Cardiac muscle cell (in vitro differentiated cells and primary cell): ENCODE measurements around the gene SCIMP. TPM values are rescaled to one million over a fixed set of nuclear protein-coding genes. Genes with fewer than 3 reads are reported as not detected.
"Not testable (repeated sequence)": the region's sequence is repeated elsewhere in the genome, so short reads cannot be mapped to it uniquely, and the experiment has no call there.

Experiments used
- DNase-seq, 2 donors: peaks; one replicate each; pipeline versions ENCODE4 v3.0.0 to v3.0.0-alpha.2; 2010 to 2017; ENCODE audit warnings: low read depth in 1 of 2, low spot score in 1 of 2
- H3K27ac ChIP-seq: fragments of 200-600 bp; sonication (generic); 2 replicates; pipeline ENCODE4 v1.5.1; 2016
- H3K27me3 ChIP-seq: fragments of 200-600 bp; sonication (generic); 2 replicates; pipeline ENCODE4 v1.6.0; 2016; ENCODE audit warnings: control low read depth
- H3K36me3 ChIP-seq: fragments of 200-600 bp; sonication (generic); 2 replicates; pipeline ENCODE4 v1.5.1; 2016; ENCODE audit warnings: control low read depth
- H3K4me1 ChIP-seq: fragments of 200-600 bp; sonication (generic); 2 replicates; pipeline ENCODE4 v1.8.1; 2017; ENCODE audit warnings: low read depth, mild to moderate bottlenecking, mixed run types
- H3K4me3 ChIP-seq: fragments of 200-600 bp; sonication (generic); 2 replicates; pipeline ENCODE4 v1.5.1; 2016; ENCODE audit warnings: mild to moderate bottlenecking
- H3K9me3 ChIP-seq: fragments of 200-600 bp; sonication (generic); 2 replicates; pipeline ENCODE4 v1.5.1; 2017; ENCODE audit warnings: low read depth, mild to moderate bottlenecking, control low read depth
- CTCF ChIP-seq: IDR thresholded peaks from 2 replicates; pipeline ENCODE4 v1.5.1; 2012; ENCODE audit warnings: low read depth, mild to moderate bottlenecking, low read length
- polyA plus RNA-seq: library from polyadenylated mRNA; unstranded; fragments of >200 nt; fragmentation: Nextera tagmentation; extraction: Ambion mirVana; gene quantifications from 2 replicates; pipeline ENCODE4 v1.2.1, GENCODE V29; 2016
- total RNA-seq: library from RNA; depleted of rRNA; stranded (reverse); fragments of >200 nt; gene quantifications from 2 replicates; pipeline ENCODE4 v1.2.3, GENCODE V29; 2016

SCIMP gene
- total and polyA plus RNA-seq, 2 experiments from 2014 or later = 0.72 TPM; not detected in 1

- no peaks in the 10 kb centered on the region for H3K27me3 ChIP-seq
- TF ChIP-seq CTCF = no peak
- H3K4me3 ChIP-seq = no peak overlapping the region
- no peaks in the 10 kb centered on the region for H3K9me3 ChIP-seq
- DNase-seq = no peak
- H3K4me1 ChIP-seq = no peaks in the 10 kb centered on the region
- H3K27ac ChIP-seq = no peak overlapping the region
- peaks cover 10% of the 10 kb centered on the region for H3K36me3 ChIP-seq
Measured at GRCh38 chr17:5219536-5219935, 15.1 kb downstream of the SCIMP start.

- not testable (repeated sequence) for H3K36me3 ChIP-seq, H3K4me1 ChIP-seq, H3K4me3 ChIP-seq, H3K27ac ChIP-seq, H3K27me3 ChIP-seq, DNase-seq, H3K9me3 ChIP-seq
Measured at GRCh38 chr17:5217562-5217961, 17.1 kb downstream of the SCIMP start.

GRCh38 chr17:5211458-5211857 lies 23.2 kb downstream of the SCIMP start:
- H3K4me3 ChIP-seq = no peak overlapping the region

GRCh38 chr17:5210614-5211252 lies 23.9 kb downstream of the SCIMP start:
- H3K4me3 ChIP-seq = no peak overlapping the region
- H3K27me3 ChIP-seq = no peaks in the 10 kb centered on the region
- no peak overlapping the region for H3K27ac ChIP-seq
- H3K9me3 ChIP-seq = no peaks in the 10 kb centered on the region
- no peaks in the 10 kb centered on the region for H3K4me1 ChIP-seq
- DNase-seq = no peak
- TF ChIP-seq CTCF = no peak
- peaks cover 7% of the 10 kb centered on the region for H3K36me3 ChIP-seq

More at GRCh38 chr17:5211458-5211857, 23.2 kb downstream of the SCIMP start:
- H3K9me3 ChIP-seq = no peaks in the 10 kb centered on the region
- no peak for DNase-seq
- H3K36me3 ChIP-seq = peaks cover 10% of the 10 kb centered on the region
- no peak for TF ChIP-seq CTCF
- no peak overlapping the region for H3K27ac ChIP-seq
- no peaks in the 10 kb centered on the region for H3K27me3 ChIP-seq
- no peaks in the 10 kb centered on the region for H3K4me1 ChIP-seq

GRCh38 chr17:5210091-5210490 lies 24.6 kb downstream of the SCIMP start:
- no peak for TF ChIP-seq CTCF
- H3K36me3 ChIP-seq = peaks cover under 1% of the 10 kb centered on the region
- H3K9me3 ChIP-seq = no peaks in the 10 kb centered on the region
- DNase-seq = no peak
- no peaks in the 10 kb centered on the region for H3K27me3 ChIP-seq
- H3K4me1 ChIP-seq = no peaks in the 10 kb centered on the region
- H3K27ac ChIP-seq = no peak overlapping the region
- H3K4me3 ChIP-seq = no peak overlapping the region

- no peaks in the 10 kb centered on the region for H3K4me1 ChIP-seq
- H3K27me3 ChIP-seq = no peaks in the 10 kb centered on the region
- H3K9me3 ChIP-seq = no peaks in the 10 kb centered on the region
- no peak overlapping the region for H3K27ac ChIP-seq
- no peak overlapping the region for H3K4me3 ChIP-seq
- no peaks in the 10 kb centered on the region for H3K36me3 ChIP-seq
- no peak for DNase-seq
- TF ChIP-seq CTCF = no peak
Measured at GRCh38 chr17:5209396-5209795, 25.3 kb downstream of the SCIMP start.
